Cardiac septum (tissue), 1 donor: ENCODE measurements around the gene TPCN2. TPM values are rescaled to one million over a fixed set of nuclear protein-coding genes. Genes with fewer than 3 reads are reported as not detected.

Source experiments
- DNase-seq: peaks from one replicate; pipeline ENCODE4 v3.0.0-alpha.2; 2020; ENCODE audit warnings: low spot score
- intact Hi-C: fragments of 100-400 bp; cut with DNase I; formaldehyde crosslinking; loops from one replicate; pipeline ENCODE4 v1.14.0; 2022
- total RNA-seq: library from RNA; stranded (reverse); fragmentation: NEBNext Ultra II Directional; extraction: Animal tissue kit (Norgen Biotek cat#: 25700); gene quantifications from one replicate; pipeline ENCODE4 v1.2.1, GENCODE V29; 2021
- donor health status: DM: no; HTN: no; CAD: no.

Gene TPCN2
- total RNA-seq, 1 donor from 2014 or later = 12.5 TPM

DNA sequence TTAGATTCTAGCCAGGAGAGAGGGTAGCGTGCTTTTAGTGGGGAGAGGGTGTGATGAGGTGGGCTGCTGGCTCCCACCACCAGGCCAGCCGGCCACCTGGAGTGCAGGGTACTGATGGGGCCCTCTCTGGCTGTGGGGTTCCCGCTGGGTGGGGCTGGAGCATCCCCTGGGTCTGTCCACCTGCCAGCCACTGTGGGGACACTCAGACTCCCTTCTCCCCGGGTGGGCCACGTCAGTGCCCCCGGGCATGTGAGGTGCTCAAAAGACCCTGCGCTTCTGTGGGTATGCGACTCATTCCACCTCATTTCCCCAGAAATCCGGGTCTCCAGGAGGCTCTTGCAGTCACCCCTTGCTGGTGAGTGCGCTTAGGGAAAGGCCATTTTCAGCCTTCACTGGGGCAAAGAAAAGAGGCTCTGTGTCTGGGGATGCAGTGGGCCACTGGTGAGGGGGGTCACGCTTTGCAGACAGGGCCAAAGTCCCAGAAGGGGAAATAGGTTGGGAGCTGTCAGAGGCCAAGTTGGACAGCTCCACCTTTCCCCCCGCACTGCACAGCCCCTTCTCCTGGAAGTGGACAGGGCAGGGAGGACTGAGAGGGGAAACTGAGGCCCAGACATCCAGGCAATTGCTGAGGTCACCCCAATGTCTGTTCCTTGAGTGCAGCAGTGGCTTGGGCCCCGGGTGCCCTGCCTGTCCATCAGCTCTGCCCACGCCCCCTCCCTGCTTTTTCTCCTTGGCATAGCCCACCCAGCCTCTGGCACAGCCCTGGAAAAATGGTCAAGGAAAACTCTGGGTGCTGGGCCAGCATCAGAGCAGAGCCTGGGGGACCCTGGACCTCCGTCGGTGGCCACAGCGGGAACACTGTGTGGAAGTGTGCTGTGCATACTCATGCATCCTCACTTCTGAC, 53.3 kb downstream of the TPCN2 start:
- DNase-seq = no peak
- intact Hi-C loops = loop anchor here (1.0 to 5.0 kb wide), 4 partner anchors 65 to 569 kb away; no protein-coding TSS in a partner anchor

DNA sequence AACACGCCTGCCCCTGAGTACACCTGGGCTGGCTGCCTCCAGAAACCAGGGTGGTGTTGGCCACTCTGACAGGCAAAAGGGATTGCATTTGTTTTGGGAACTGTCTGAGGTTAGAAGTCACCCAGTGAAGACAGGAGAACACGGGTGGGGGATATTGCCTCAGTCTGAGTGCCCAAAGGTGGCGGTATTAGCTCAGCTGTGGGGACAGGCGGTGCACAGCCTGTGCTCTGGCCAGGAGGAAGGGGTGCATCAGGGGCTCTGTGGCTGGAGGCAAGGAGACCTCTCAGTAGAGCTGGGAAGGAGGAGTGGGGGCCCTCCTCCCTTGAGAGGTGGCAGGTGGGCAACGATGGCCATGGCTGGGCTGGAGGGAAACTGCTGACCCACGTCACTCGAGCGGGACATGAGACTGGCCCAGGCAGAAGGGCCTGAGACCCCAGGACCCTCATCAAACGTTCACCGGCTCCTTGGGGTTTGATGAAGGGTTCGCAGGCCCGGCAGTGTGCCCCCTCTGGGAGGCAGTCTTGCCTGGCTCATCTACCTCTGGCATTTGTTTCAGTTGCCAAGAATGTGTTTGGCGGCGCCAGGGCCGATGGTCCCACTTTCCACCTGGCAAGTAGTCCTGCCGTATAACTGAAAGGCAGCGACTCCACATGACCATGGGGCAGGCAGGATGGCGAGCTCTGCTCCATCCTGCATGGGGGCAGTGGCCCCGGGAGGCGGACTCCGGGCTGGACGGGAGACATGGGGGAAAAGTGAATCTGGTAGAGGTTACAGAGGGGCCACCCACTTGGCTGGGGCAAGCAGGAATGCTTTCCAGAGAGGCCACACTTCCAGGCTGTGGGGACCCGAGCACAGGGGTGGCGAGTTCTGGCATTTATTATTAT, 54.2 kb downstream of the TPCN2 start:
- intact Hi-C loops = loop anchor here (5.0 kb wide), 2 partner anchors 64 to 194 kb away; no protein-coding TSS in a partner anchor
- no peak for DNase-seq

DNA sequence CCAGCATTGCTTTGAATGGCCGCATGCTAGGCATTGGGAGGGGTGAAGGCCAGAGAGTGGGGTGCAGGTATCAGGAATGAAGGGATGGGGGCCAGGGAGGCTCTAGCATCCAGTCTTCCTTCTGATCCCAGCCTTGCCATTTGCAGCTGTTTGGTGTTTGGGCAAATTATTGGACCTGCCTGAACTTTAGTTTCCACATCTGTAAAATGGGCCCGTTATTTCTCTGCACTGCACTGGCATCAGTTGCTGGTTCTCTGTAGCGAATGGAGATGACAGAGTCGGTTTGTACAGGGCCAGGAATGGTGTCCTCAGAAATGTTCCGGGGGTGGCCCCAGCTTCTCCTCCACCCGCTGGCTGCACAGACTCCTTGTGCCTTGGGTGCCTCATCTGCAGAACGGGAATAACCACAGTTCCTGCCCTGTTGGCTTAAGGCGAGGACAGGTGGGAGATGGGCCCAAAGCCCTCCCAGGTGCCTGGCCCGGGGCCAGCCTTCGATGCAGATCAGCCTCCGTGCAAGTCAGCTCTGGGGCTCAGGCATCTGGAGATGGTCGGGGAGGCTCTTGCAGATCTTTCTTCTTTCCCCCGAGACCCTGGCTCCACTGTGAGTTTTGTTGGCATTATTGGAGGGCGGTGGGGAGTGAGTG, 55.6 kb downstream of the TPCN2 start:
- no peak for DNase-seq
- intact Hi-C loops = loop anchor here (5.0 kb wide), 2 partner anchors 63 to 193 kb away; no protein-coding TSS in a partner anchor

DNA sequence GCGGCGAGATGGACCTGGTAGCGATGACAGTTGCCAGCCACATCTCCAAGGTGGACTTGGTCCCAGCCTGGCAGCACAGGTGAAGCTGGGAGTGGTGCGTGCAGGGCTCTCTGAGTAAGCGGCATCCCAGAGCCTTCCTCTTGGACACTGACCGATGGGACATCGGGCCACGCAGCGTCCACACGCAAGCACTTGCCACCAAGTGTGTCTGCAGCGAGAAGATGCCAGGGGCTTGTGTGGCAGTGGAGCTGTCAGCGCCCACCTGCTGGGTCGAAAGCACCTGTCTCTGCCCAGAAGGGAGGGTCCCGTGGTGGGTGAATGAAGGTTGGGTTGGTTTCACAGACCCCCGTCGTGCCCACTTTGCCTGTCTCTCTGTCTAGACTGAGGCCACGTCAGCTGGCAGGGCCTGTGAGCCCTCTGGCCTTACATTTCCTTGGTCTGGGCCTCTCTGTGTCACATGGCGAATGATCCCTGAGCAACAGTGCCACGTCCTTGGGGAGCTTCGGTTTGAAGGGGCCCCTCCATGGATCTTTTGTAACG, 56.2 kb downstream of the TPCN2 start:
- no peak for DNase-seq
- intact Hi-C loops = loop anchor here (5.0 kb wide), 2 partner anchors 62 to 192 kb away; no protein-coding TSS in a partner anchor

DNA sequence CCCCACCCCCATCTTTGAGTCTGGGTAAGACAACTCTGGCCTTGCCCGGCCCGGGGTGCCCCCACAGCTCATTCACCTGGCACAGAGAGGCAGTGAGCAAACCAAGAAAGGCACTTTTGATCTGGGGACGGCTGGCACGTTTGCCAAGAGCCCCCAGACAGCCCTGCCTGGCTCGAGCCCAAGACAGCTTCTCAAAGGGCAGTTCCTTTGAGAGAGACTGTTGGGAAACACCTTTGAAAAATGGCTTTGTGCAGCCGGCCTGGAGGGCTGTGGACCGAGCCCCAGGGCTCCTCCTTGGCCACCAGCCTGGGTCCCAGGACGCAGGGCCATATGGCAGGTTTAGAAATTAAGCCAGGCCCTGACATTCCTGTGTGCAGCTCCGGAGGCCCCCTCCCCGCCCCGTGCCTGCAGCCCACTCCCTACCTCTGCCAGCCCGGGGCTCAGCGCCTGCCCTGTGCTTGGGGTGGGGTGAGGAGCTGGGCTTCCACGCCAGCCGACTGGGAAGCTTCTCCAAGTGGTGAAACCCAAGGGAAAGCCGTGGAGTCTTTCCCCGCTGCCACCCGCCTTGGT, 56.8 kb downstream of the TPCN2 start:
- intact Hi-C loops = no loop called here
- no peak for DNase-seq

DNA sequence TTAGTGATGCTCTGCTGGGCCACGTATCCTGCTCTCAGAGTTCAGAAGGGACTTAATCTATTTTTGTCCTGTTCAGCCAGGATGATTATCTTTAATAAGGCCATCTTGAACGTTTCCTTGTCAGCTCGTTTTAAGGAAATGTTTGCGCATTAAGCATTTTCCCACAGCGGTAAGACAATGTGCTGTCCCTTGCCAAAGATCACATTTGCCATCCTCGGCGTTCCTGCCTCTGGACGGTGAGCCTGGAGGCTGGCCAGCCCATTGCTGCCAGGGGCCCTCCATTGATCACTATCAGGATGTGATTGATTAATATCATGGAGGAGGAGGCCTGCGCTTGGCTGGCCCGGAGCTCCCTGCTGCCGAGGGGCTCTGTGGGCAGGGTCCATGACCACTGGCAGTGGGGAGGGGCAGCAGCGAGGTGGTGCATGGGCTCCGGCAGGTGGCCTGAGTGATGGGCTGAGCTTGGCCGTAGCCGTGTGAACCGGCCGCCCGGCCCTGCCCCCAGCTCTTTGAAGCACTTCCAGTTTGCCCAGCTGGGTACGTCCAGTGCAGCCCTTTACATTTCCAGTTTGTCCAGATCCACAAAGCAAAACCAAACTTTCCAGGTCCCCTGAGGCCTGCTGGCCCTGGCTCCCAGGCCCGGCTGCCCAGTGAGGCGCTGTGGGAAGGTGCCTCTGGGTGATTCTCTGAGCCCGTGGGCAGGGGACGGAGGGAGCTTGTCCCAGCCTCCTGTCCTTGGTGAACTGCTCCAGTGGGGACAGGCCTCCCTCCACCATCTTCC, 57.5 kb downstream of the TPCN2 start:
- DNase-seq = no peak
- intact Hi-C loops = no loop called here

DNA sequence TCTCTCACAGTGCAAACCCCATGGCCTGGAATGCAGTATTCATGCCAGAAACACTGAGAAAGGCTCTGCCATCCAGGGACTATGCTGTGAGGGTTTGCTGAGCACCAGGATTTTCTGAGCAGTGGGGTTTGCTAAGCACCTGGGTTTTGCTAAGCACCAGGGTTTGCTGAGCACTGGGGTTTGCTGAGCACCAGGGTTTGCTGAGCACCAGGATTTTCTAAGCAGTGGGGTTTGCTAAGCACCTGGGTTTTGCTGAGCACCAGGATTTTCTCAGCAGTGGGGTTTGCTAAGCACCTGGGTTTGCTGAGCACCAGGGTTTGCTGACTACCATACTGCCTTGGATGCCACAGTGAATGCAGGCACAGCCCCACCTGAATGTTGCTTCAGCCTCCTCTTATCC, 58.7 kb downstream of the TPCN2 start:
- no peak for DNase-seq
- intact Hi-C loops = no loop called here

DNA sequence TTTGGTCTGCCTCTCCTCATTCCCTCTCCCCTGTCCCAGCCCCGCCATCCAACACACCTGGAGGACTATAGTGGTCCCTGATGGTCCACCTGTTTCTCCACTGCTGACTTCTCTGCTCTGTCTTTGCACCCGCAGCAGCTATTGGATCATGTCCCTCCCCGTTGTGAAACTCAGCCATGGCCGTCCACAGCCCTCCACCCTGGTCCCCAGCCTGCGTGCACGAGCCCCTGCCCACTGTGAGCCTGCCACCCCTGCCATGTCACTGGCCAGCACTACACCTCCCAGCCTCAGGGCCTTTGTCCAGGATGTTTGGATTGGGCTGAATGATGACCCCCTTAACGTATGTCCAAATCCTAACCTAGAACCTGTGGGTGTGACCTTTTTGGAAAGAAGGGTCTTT, 59.3 kb downstream of the TPCN2 start:
- DNase-seq = no peak
- intact Hi-C loops = no loop called here

DNA sequence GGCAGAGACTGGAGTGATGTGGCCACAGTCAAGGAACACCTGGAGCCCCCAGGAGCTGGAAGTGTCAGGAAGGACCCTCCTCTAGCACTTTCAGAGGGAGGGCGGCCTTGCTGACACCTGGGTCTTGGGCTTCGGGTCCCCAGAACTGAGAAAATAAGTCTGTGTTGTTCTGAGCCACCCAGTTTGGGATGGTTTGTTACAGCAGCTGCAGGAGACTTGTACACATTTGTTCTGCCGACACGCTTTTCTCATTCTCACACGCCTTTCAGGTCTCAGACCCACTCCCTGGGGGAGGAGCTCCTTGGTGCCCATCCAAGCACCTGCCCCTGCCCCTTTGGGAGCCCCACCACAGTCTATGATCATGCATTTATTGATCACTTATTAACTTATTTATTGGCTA, 59.8 kb downstream of the TPCN2 start:
- intact Hi-C loops = no loop called here
- no peak for DNase-seq

DNA sequence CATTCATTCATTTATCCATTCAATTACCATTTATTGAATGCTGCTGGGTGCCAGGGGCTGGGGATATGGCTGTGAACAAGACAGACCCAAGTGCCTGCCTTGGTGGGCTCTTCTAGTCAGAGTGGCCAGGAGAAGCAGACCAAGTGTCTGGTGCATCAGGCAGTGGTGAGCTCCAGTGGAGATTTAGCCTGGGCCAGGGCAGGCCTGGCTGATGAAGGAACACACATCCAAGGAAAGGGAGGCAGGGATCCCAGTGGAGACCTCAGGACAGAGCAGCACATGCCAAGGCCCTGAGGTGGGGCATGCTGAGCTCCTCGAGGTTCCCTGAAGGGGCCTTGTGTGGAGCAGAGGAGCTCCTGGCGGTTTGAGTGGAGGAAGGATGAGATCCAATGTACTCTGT, 60.4 kb downstream of the TPCN2 start:
- DNase-seq = no peak
- intact Hi-C loops = no loop called here

DNA sequence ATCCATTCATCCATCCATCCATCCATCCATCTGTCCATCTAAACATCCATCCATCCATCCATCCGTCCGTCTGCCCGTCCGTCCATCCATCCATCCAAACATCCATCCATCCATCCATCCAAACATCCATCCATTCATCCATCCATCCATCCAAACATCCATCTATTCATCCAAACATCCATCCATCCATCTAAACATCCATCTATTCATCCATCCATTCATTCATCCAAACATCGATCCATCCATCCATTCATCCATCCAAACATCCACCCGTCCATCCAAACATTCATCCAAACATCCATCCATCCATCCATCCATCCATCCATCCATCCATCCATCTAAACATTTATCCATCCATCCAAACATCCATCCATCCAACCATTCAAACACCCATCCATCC, 61.7 kb downstream of the TPCN2 start:
- no peak for DNase-seq
- intact Hi-C loops = loop anchor here (10.0 kb wide), 1 partner anchor 134 kb away; no protein-coding TSS in a partner anchor

DNA sequence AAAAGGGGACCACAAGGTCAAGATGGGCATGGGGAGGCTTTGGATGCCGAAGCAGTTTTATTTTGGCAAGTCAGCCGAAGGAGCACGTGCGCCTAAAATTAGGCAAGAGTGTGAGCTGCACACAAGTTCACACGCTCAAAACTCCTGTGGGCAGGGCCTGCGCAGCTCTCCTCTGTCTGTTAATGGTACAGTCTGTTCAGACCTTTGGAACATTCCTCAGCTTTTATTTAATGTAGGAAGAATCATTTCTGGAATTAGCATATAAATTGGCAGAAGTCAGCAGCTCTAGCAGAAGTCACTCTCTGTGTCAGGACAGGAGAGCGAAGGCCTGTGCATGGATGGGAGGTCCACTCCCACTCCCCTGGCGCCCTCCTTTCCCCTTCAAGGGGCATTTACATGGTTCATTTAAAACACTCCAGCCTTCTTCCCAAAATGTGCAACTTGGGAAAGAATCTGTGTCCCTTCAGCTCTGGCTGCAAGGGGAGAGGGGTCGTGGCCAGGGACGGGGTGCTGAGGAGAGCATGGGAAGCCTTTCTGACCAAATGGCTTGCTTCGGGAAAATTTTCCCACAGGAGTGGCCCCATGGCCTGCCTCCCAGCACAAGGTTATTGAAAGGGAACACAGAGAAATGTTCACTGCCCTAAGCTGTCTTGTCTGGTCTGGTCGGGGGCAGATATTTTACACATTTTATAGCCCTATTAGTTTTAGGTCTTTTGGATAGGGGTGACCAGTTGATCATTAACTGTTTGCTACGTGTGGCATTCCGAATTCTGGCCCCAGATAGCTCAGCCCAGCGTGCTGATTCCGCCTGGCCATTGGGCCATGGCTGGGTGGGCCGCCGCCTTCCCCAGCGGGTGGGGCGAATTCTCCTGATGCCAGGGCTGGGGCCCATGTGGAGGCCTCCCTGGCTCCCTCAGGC, 63.2 kb downstream of the TPCN2 start:
- intact Hi-C loops = loop anchor here (10.0 kb wide), 1 partner anchor 133 kb away; no protein-coding TSS in a partner anchor
- DNase-seq = no peak

DNA sequence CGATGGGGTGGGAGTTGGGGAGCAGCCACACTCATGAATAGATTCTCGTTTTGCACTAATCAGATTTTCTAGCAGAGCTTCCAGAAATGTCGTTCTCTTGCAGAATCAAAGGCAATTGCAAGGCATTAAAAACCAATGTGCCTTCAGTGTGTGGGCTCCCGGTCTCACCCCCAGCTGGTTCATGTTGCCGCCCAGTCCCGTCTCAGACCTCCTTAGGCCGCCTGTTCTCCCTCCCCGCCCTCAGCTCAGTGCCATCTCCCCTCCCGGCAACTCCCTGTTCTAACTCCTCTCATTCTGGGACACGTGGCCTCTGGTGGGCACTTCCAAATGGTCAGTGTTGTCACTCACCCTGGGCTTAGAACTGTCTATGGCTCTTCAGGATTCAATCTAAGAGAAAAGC, 64.5 kb downstream of the TPCN2 start:
- no peak for DNase-seq
- intact Hi-C loops = loop anchor here (10.0 kb wide), 1 partner anchor 132 kb away; no protein-coding TSS in a partner anchor

DNA sequence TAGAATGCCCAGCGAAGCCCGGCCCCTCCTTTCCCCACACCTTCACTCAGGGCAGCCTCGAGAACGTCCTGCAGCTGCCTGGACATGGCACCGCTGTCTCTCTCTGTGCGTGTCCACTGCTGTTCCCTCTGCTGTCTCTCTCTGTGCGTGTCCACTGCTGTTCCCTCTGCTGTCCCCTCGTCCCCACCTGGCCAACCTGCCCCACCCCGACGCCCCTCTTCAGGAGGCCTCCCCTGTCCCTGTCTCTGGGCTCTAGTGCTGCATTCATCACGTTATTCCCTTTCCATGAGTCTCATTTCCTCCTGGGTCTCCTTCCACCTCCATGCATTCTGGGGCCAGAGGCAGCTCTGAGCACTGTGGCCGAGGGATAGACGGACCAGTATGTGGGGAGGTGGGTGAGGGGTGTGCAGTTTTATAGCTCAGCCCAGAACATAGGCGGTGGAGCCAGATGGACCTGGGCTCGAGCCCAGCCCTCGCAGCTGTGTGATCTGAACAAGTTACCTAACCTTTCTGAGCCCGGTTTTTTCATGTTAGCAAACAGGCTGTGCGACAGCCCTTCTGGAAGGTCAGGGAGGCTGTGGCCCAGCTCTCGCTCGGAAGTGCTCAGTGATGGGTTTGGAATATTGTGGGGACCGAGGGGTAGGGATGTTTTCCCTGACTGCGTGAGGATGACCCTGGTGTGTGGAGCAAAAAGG, 65.1 kb downstream of the TPCN2 start:
- DNase-seq = no peak

DNA sequence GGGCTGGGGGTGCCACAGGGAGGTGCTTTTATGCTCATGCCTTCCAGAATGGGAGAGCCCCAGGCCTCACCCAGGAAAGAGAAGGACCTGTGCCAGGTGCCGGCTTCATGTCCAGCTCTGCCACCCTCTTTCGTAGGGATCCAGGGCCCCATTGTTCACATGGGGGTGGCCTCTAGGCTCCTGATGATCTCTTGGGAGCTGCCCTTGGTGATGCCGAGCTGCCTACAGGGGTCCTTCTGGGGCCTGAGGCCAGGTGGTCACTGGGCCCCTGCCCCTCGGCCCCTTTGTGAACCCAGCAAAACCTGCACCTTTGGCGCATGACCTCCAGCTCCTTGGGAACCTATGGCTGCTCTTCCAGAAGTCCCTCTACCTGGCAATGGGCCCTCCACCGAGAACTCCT, 65.6 kb downstream of the TPCN2 start:
- intact Hi-C loops = loop anchor here (2.0 to 10.0 kb wide), 2 partner anchors 52 to 130 kb away; no protein-coding TSS in a partner anchor
- DNase-seq = no peak

More for the DNA sequence above, 65.1 kb downstream of the TPCN2 start:
- intact Hi-C loops = loop anchor here (2.0 to 10.0 kb wide), 2 partner anchors 53 to 131 kb away; no protein-coding TSS in a partner anchor

DNA sequence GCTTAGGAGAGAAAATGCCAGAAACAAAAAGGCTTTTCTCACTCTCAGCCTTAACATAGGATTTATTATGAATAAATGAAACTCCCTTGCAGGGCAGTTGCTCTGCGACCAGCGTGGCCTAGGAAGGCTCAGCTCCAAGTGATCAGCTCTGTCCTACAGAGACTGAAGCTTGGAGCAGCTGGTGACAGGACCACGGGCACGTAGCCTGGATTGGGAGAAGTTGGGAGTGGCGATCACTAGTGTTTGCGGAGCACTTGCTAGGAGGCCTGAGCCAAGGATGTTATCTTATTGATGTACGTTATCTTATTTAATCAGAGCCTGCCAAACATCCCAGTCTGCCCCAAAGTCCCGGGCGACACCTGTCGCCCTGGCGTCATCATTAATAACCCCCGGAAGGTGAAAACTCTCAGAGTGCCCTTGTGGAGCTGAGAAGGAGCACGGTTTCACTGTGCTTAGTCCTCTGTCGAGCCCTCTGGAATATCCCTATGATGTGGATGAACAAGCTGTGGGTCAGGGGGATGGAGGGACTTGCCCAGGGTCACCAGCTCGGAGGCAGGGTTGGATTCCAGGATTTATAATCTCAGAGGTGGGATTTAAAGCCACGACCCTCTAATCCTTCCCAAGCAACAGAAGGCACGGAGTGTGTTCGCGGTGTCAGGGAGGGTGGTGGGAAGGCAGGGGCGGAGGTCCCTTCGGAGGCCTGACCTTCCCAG, 66.2 kb downstream of the TPCN2 start:
- no peak for DNase-seq
- intact Hi-C loops = loop anchor here (2.0 to 10.0 kb wide), 2 partner anchors 52 to 130 kb away; no protein-coding TSS in a partner anchor
